ENCODE measurements around the gene NUDT5.
"Not testable (repeated sequence)": the region's sequence is repeated elsewhere in the genome, so short reads cannot be mapped to it uniquely, and the experiment has no call there.

The NUDT5 gene

DNA sequence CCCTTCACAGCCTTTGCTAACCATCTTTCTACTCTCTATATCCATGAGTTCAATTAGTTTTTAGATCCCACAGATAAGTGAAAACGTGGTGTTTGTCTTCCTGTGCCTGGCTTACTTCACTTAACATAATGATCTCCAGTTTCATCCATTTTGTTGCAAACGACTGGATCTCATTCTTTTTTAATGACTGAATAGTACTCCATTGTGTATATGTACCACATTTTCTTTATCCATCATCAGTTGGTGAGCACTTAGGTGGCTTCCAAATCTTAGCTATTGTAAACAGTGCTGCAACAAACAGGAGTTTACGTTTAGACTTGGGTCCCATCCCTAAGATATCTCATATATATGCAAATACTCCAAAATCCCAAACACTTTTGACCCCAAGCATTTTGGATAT is 9.4 kb upstream of the NUDT5 start:
- DNase-seq (ENCODE audit: low read depth, low spot score) = no peak

GRCh38 chr10:12202226-12202625 is 6.5 kb upstream of the NUDT5 start:
- no peak for DNase-seq (ENCODE audit: low read depth, low spot score)

DNA sequence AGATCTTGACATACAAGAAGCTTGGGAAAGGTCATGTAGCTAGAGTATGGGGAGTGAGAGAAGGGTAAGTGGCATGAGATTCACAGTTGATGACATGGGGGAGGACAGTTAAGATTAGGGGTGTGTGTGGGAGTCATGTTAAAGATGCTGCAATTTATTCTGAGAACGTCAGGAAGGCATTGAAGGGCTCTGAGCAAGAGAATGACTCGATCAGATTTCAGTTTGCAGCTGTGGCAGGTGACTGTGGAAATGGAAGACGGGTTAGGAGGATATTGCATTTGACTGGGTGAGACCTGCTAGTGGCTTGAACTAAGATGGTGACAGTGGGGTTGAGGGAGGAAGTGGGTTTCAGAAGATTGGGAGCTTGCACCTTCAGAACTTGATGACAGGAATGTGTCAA is 5.9 kb upstream of the NUDT5 start:
- no peak for DNase-seq (ENCODE audit: low read depth, low spot score)

- DNase-seq (ENCODE audit: low read depth, low spot score) = no peak
These were observed 5.2 kb upstream of the NUDT5 start for GRCh38 chr10:12200850-12201249.

DNA sequence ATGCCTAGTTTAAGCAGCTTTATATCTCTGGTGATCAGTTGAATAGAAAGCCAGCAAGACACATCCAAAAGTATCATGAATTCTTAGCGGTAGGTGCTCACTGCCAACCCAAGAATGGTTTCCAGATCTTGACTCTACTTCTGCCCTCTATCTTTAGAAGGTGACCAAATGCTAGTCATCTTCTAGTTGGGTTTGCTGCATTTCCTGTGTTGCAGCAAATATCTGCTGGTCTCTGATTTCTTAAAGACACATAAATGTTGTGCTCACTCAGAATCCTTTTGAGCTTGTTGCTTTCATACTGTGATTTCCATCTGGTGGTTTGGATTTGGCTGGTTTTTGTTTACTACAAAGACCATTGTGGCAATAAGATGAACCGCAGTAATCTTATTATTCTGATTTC is 2.5 kb upstream of the NUDT5 start:
- DNase-seq (ENCODE audit: low read depth, low spot score) = no peak

DNA sequence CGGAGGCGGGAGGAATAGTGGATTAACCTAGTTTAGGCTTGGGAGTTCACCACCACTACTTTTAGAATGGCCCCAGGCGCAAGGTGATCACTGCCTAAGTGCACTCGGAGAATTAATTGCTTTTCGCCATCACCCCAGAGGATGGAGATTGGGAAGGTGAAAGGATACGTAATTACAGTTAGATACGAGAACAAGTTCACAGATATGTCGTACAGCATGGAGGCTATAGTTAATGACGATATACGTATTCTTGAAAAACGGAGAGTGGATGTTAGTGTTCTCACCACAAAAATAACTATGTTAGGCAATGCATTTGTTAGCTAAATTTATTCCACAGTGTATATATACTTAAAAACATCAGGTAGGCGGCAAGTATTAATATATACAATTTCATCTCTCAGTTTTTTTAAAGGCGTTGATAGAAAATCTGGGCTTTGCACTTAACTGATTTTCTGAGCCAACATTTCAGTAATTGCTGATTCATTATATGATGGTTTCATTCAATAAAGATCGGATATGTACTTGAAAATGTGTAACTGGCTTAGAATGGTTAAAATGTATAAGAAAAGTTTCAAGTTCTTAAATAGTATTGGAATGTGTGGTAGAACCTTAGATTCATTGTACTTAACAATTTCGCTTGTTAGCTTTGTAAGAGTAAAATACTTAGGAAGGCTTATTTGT is 980 bp upstream of the NUDT5 start:
- DNase-seq (ENCODE audit: low read depth, low spot score) = no peak

DNA sequence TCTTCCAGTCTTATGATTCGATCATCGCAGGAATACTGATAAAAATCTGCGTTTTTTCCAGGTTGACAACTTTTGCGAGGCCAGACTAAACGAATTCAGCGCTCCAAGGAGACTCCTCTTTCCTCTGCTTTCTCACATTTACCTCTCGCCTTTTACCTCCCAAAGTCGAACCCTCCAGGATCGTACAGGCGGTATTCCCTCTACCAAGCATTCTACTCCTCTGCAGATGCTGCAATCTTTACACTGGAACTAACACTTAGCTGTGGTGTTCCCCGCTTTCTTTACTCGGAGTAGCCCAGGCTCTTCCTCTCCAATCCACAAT is 449 bp downstream of the NUDT5 start:
- DNase-seq (ENCODE audit: low read depth, low spot score) = no peak

DNA sequence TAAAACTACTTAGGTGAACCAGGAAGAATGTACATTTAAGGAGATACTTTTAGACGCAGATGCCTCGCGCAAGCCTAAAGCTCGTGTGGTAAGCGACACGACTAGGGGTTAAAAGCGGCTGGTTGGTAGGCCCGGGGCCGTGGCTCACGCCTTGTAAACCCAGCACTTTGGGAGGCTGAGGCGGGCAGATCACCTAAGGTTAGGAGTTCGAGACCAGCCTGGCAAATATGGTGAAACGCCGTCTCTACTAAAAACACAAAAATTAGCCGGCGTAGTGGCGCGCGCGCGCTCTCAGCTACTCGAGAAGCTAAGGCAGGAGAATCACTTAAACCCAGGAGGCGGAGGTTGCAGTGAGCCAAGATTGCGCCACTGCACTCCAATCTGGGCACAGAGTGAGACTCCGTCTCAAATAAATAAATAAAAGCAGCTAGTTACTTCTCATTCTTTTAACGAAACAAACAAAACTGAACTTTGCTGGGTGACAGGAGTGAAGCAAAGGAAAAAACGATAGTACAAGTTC is 879 bp downstream of the NUDT5 start:
- no peak for DNase-seq (ENCODE audit: low read depth, low spot score)

- DNase-seq (ENCODE audit: low read depth, low spot score) = no peak
These were observed 2.5 kb downstream of the NUDT5 start for GRCh38 chr10:12193193-12193592.

DNA sequence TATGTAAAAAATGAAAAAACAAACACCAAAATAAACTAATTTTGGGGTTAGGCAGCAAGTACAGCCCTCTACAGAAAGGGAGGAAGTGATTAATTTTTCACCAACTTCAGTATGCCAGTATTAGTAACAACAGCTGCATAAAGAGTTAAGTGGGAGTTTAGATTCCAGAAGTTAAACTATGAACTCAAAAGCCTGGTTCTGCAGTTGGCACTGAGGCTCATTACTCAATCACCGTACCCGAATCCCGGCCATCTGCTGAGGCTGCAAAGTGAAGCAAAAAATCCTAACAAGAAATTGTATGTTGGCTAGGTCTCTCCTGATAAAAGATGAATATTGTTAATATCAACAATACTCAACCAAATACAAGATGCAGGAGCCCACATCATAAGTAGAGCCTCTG is 4.0 kb downstream of the NUDT5 start:
- no peak for DNase-seq (ENCODE audit: low read depth, low spot score)

DNA sequence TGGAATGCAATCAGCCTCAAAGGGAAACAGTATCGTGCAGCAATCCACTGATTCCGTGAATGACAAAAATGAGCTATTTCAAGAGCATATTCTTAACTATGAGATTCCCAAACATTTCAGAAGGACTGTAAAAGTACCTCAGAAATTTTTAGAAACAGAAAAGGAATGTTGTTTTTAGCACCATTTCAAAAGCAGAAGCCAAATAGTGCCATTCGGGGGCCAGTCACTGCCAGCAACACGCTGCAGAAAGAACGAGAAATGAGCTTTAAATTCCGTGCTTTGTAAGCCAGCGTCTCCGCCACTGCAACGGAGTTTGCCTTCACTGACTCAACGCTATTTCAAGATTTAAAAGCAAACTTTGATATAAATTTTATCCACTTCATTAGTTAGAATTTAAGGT is 6.3 kb downstream of the NUDT5 start:
- DNase-seq (ENCODE audit: low read depth, low spot score) = no peak

GRCh38 chr10:12188656-12189055 is 7.0 kb downstream of the NUDT5 start:
- no peak for DNase-seq (ENCODE audit: low read depth, low spot score)

- DNase-seq (ENCODE audit: low read depth, low spot score) = no peak
These were observed 8.3 kb downstream of the NUDT5 start for GRCh38 chr10:12187321-12187905.

DNA sequence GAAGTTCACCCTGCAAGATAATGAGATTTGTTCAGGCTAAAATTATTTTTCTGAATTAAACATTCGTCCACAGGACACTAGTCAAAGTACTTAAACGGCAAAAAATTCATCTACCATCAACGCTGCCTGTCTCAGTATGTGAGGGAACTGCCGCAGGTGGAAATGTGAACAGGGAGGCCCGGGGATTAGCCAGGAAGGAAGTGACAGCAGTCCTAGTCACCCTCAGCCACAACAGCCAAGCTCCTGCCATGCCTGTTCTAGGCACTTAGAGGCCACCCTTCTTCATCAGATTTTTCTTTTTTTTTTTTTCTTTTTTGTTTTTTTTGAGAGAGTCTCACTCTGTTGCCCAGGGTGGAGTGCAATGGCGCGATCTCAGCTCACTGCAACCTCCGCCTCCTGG is 9.4 kb downstream of the NUDT5 start:
- DNase-seq (ENCODE audit: low read depth, low spot score) = no peak

DNA sequence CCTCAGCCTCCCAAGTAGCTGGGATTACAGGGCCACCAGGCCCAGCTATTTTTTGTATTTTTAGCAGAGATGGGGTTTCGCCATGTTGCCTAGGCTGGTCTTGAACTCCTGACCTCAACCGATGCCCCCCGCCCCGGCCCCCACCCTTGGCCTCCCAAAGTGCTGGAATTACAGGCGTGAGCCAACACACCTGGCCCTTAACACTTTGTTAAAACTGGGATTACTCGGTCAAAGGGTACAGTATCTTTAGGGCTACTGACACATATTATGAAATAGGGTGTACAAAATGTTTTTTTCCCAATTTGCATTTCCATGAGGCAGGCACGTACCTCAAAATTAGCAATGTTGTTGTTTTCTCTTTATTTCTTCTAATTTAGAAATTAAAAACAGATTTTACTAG is 11.5 kb downstream of the NUDT5 start:
- DNase-seq (ENCODE audit: low read depth, low spot score) = no peak

GRCh38 chr10:12181065-12181775 is 14.5 kb downstream of the NUDT5 start:
- no peak for DNase-seq (ENCODE audit: low read depth, low spot score)

- DNase-seq (ENCODE audit: low read depth, low spot score) = no peak
These were observed 15.3 kb downstream of the NUDT5 start for GRCh38 chr10:12180221-12180974.

GRCh38 chr10:12179606-12180170 is 16.0 kb downstream of the NUDT5 start:
- DNase-seq (ENCODE audit: low read depth, low spot score) = no peak

GRCh38 chr10:12177642-12178041 is 18.0 kb downstream of the NUDT5 start:
- DNase-seq (ENCODE audit: low read depth, low spot score) = no peak

GRCh38 chr10:12171512-12171911 is 24.2 kb downstream of the NUDT5 start:
- not testable (repeated sequence) for DNase-seq (ENCODE audit: low read depth, low spot score)

DNA sequence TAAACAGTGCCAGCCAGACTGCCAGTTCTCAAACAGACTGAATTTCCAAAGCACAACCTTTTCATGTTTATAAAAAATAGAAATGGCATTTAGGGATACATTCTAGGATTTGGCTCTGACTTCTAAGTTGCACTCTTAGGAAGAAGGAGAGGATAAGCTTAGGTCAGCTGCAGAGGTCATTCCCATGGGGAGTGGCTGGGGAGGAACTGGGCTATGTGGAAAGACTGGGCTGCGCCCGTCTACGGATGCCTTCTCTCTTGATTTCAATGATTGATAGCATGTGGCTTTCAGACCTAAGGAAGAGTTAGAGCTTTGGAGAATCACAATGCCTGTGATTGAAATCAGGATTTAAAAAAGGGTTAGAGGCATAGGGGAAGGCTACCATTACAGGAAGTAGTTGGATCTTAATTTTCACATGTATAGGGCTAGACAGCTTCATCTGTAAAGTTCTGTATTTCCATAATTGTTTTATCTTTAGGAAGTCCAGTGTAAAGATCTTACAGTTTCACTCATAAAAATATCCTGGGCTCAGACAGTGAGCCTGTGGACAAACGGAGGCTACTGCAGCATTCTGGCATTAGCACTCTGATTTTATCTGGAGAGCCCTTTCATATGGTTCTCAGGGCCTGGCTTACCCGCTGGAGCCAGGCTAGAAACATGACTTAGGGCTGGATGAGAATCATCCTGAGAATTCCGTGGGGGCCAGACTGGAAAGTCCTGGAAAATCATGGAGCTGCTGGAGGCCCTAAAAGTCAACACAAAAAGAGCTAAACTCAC is 29.5 kb downstream of the NUDT5 start:
- DNase-seq (ENCODE audit: low read depth, low spot score) = no peak

Measured in brain pericyte (primary cell).